HG02938 (cell line): Measurements from ENCODE around the gene VAPA.

ENCODE experiments used
- ATAC-seq: cut with Tn5 transposase; IDR thresholded peaks from one replicate; pipeline ENCODE4 v1.9.1; 2021; ENCODE audit warnings: mild to moderate bottlenecking, moderate library complexity; ENCODE audit not compliant: unreplicated experiment

VAPA gene, protein sequence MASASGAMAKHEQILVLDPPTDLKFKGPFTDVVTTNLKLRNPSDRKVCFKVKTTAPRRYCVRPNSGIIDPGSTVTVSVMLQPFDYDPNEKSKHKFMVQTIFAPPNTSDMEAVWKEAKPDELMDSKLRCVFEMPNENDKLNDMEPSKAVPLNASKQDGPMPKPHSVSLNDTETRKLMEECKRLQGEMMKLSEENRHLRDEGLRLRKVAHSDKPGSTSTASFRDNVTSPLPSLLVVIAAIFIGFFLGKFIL

GRCh38 chr18:9913526-9914333 is at the start of gene VAPA:
Gene VAPA (plus strand): TSS chr18:9914016. CDS start chr18:9914257, 241 bp downstream.
- ATAC-seq: peak; percentile 79

DNA sequence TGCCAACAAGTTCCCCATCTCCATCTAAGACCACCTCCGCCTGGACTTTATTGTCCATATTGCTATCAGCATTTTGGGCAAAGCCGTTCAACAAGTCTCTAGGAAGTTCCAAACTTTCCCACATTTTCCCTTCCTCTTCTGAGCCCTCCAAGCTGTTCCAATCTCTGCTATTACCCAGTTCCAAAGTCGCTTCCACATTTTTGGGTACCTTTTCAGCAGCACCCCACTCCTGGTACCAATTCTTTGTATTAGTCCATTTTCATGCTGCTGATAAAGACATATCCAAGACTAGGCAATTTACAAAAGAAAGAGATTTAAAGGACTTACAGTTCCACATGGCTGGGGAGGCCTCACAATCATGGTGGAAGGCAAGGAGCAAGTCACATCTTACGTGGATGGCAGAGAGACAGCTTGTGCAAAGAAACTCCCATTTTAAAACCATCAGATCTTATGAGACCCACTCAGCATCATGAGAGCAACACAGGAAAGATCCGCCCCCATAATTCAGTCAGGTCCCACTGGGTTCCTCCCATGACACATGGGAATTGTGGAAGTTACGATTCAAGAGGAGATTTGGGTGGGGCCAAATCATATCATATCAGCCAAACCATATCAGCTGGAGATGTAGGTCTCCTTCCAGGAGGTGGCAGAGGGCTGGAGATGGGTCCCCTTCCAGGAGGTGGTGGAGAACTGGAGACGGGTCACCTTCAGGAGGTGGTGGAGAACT is 47.9 kb upstream of the VAPA start:
- ATAC-seq: no peak

- no peak for ATAC-seq
Observed at GRCh38 chr18:9866627-9867026, 47.2 kb upstream of the VAPA start.

DNA sequence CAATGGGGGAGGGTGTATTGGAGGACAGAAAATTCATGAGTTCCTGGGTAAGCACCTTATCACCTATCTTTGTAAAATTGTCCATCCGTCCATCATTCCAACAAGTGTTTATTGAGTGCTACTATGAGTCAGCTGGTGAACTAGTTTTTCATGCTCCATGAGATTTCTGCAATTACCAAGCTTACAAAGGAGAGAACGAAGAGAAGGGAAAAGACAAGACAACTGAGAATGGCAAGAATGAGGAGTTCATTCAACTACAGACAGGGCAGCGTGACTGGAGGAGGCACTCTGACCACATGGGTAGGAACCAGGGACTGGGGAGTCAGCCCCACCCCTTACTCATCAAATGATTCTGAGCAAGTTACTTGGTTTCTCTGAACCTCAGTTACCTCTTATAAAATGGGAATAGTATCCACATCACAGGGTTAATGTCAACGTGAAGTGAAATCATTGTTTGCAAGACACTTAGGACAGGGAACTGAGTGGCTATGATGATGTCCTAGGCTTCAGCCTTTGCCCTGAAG is 46.7 kb upstream of the VAPA start:
- no peak for ATAC-seq

DNA sequence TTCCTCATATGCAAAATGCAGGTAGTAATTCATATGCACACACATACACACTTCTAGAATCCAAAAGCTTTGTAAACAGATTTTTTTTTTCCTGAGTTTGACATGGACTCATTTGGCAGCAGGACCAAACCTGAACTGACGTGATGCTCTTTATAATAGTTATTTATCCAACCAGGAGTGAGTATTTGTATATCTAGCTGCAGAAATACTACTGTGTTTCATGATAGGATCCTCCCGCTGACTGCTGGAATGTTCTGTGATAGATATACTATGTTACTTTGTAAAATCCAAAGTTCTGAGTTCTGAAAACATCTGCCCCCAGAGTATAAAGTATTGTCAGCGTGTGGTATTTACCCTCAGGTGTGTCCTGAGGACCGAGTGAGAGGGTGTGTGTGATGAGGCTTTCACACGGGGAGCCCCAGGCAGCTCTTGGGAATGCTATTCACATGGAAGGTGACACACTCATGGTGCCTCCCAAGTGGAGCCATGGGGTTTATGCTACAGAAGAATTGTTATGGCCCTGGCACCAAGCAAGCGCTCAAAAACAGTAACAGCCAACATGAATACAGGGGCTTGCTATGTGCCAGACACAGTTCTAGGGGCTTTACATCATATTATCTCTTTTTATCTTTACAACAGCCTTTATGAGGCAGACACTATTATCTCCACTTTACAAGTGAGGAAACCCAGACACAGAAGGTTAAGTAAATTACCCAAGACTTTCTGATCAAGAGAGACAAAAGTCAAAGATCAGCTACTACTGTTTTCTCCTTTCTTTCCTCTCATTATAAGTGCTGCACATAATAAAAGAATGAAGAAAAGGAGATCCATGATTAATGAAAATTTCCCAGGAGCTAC is 44.7 kb upstream of the VAPA start:
- ATAC-seq: no peak

GRCh38 chr18:9869715-9870430 is 43.9 kb upstream of the VAPA start:
- peak; percentile 91 for ATAC-seq

GRCh38 chr18:9870431-9871008 is 43.3 kb upstream of the VAPA start:
- no peak for ATAC-seq

DNA sequence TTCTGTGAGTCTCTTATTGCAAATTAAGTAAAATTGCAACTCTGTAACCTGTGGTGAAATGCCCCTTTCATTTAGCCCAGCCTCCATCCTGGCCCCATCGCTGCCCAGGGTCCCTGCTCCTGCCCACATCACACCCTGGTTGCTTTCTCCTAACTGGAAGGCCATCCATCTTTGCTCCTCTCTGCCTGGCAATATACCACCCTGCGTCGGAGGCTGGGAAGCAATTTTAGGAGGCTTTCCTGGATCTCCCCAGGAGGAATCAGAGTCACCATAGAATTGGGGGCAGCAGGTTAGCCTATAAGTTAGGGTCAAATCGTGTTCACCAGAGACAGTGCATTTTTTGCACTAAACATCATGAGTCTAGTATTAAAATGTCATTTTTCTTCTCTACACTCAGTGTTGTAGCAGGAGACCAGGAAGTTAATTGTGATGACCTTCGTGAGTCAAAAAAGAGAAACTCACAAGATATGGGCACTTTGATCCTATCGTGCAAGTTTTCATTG is 42.5 kb upstream of the VAPA start:
- no peak for ATAC-seq

- no peak for ATAC-seq
Observed at GRCh38 chr18:9872823-9873222, 41.0 kb upstream of the VAPA start.

- no peak for ATAC-seq
Observed at GRCh38 chr18:9874728-9875127, 39.1 kb upstream of the VAPA start.

DNA sequence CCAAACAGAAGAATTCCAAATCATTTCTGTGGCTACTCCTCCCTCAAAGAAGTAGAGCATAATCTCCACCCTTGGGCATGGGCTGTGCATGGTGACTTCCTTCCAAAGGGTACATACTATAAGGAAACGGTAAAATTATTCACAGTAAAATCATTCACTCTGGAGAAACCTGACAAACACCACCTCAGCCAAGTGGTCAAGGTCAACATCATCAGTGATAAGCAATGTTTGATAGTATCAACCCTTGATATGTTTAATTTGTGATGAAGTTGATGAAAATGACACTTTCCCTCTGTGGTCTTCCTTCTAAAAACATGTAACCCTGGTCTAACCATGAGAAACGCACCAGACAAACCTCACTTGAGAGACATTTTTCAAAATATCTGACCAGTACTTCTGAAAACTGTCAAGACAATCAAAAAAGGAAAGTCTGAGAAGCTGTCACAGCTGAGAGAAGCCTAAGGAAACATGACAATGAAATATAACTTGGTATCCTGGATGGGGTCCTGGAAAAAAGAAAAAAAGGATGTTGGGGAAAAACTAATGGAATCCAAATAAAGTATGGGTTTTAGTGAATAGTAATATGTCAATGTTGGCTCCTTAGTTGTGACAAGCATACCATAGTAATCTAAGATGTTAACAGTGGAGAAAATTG is 37.5 kb upstream of the VAPA start:
- ATAC-seq: no peak

GRCh38 chr18:9876867-9877654 is 36.8 kb upstream of the VAPA start:
- ATAC-seq: peak; percentile 42

- no peak for ATAC-seq
Observed at GRCh38 chr18:9877655-9878014, 36.2 kb upstream of the VAPA start.

- no peak for ATAC-seq
Observed at GRCh38 chr18:9878095-9878494, 35.7 kb upstream of the VAPA start.

- ATAC-seq: no peak
Observed at GRCh38 chr18:9878783-9879242, 35.0 kb upstream of the VAPA start.

GRCh38 chr18:9884090-9884489 is 29.7 kb upstream of the VAPA start:
- no peak for ATAC-seq

DNA sequence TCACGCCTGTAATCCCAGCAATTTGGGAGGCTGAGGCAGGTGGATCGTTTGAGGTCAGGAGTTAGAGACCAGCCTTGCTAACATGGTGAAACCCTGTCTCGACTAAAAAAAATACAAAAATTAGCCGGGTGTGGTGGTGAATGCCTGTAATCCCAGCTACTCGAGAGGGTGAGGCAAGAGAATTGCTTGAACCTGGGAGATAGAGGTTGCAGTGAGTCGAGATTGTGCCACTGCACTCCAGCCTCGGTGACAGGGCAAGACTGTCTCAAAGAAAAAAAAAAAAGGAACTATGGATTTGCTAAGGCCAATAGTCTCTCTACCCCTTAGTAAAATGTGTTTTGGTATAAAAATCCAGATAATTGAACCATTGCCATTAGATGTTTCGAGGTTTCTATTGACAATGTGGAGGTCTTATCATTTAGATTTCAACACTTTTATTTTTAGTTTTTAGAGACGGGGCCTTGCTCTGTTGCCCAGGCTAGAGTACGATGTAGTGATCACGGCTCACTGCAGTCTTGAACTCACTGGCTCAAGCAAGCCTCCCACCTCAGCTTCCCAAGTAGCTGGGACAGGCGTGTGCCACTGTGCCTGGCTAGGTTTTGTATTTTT is 29.2 kb upstream of the VAPA start:
- ATAC-seq: no peak
